Hindlimb muscle (tissue), 1 donor: ENCODE data around the gene RANGAP1. TPM values are rescaled to one million over a fixed set of nuclear protein-coding genes. Genes with fewer than 3 reads are reported as not detected.

Experiments
- polyA plus RNA-seq: library from polyadenylated mRNA; unstranded; fragments of 120-200 nt; gene quantifications from one replicate; pipeline ENCODE4 v1.2.1, GENCODE V29; 2013; ENCODE audit not compliant: insufficient read length

The RANGAP1 gene
- polyA plus RNA-seq, 1 donor, result 31.1 TPM

Other genes starting within 250 kb of the RANGAP1 start
- 41.2 TPM for gene EP300, start 193.6 kb downstream of the RANGAP1 start, polyA plus RNA-seq
- gene L3MBTL2, start 80.9 kb downstream of the RANGAP1 start, polyA plus RNA-seq, result 15.5 TPM
- 4.9 TPM for gene CHADL, start 45.3 kb downstream of the RANGAP1 start, polyA plus RNA-seq
- 43.4 TPM for gene ZC3H7B, start 15.3 kb upstream of the RANGAP1 start, polyA plus RNA-seq
- gene TEF, start 95.8 kb upstream of the RANGAP1 start, polyA plus RNA-seq, result 11.9 TPM
- gene TOB2, start 160.6 kb upstream of the RANGAP1 start, polyA plus RNA-seq, result 40.7 TPM
- gene PHF5A, start 182.5 kb upstream of the RANGAP1 start, polyA plus RNA-seq, result 29.4 TPM
- gene ACO2, start 182.9 kb upstream of the RANGAP1 start, polyA plus RNA-seq, result 117 TPM